Mesenchymal stem cell (in vitro differentiated cells and primary cell): ENCODE measurements around the gene TENM4.

ENCODE experiments used
- DNase-seq: peaks from one replicate; pipeline ENCODE4 v3.0.0-alpha.2; 2013
- H2AFZ ChIP-seq: one replicate; pipeline ENCODE4 v1.6.1; 2013; ENCODE audit warnings: low read depth, mild to moderate bottlenecking, control low read depth, inconsistent platforms, low read length, moderate library complexity
- H2AK5ac ChIP-seq: 2 replicates; pipeline ENCODE4 v1.6.1; 2013; ENCODE audit warnings: low read length, moderate library complexity, mild to moderate bottlenecking, inconsistent platforms; ENCODE audit not compliant: severe bottlenecking
- H2BK120ac ChIP-seq: one replicate; pipeline ENCODE4 v1.6.1; 2013; ENCODE audit warnings: low read depth, mild to moderate bottlenecking, inconsistent platforms, low read length, moderate library complexity
- H2BK12ac ChIP-seq, 2 experiments: one replicate each; pipeline ENCODE4 v1.6.1; 2013; ENCODE audit warnings: inconsistent platforms in 2 of 2, low read length in 2 of 2, mild to moderate bottlenecking in 2 of 2, moderate library complexity in 2 of 2, control low read depth in 1 of 2
- H2BK15ac ChIP-seq: one replicate; pipeline ENCODE4 v1.6.1; 2013; ENCODE audit warnings: mild to moderate bottlenecking, low read depth, inconsistent platforms; ENCODE audit not compliant: poor library complexity, severe bottlenecking
- H2BK5ac ChIP-seq: 2 replicates; pipeline ENCODE4 v1.6.1; 2013; ENCODE audit warnings: low read depth, mild to moderate bottlenecking, low read length, control low read depth, inconsistent platforms; ENCODE audit not compliant: poor library complexity, severe bottlenecking
- H3K14ac ChIP-seq, 2 experiments: one replicate each; pipeline ENCODE4 v1.6.1; 2013; ENCODE audit warnings: inconsistent platforms in 2 of 2, low read length in 2 of 2, control low read depth in 1 of 2, mild to moderate bottlenecking in 1 of 2, moderate library complexity in 1 of 2
- H3K18ac ChIP-seq, 2 experiments: one replicate each; pipeline ENCODE4 v1.6.1; 2013; ENCODE audit warnings: inconsistent platforms in 2 of 2, low read length in 2 of 2, control low read depth in 1 of 2, low read depth in 1 of 2, mild to moderate bottlenecking in 1 of 2
- H3K23ac ChIP-seq, 2 experiments: one replicate each; pipeline ENCODE4 v1.6.1; 2013; ENCODE audit warnings: inconsistent platforms in 2 of 2, low read length in 2 of 2, mild to moderate bottlenecking in 2 of 2, moderate library complexity in 2 of 2, control low read depth in 1 of 2
- H3K27ac ChIP-seq: 2 replicates; pipeline ENCODE4 v1.5.1; 2013; ENCODE audit warnings: mild to moderate bottlenecking, moderate library complexity, low read length, control low read depth, inconsistent platforms; ENCODE audit not compliant: poor library complexity, severe bottlenecking
- H3K27me3 ChIP-seq, 2 experiments: 2 replicates each; pipeline versions ENCODE4 v1.6.1 to v1.7.0; 2013; ENCODE audit warnings: low read length in 2 of 2, mild to moderate bottlenecking in 2 of 2, moderate library complexity in 2 of 2, control low read depth in 1 of 2, inconsistent platforms in 1 of 2; ENCODE audit not compliant: control insufficient read depth in 1 of 2, insufficient read depth in 1 of 2
- H3K36me3 ChIP-seq, 2 experiments: 2 replicates each; pipeline versions ENCODE4 v1.6.1 to v1.7.0; 2013; ENCODE audit warnings: low read length in 2 of 2, control low read depth in 1 of 2, inconsistent platforms in 1 of 2, low read depth in 1 of 2, mild to moderate bottlenecking in 1 of 2; ENCODE audit not compliant: insufficient read depth in 2 of 2, control insufficient read depth in 1 of 2
- H3K4ac ChIP-seq, 2 experiments: one replicate each; pipeline ENCODE4 v1.6.1; 2013; ENCODE audit warnings: inconsistent platforms in 2 of 2, low read length in 2 of 2, mild to moderate bottlenecking in 2 of 2, moderate library complexity in 2 of 2, control low read depth in 1 of 2, low read depth in 1 of 2
- H3K4me1 ChIP-seq: 2 replicates; pipeline ENCODE4 v1.6.1; 2013; ENCODE audit warnings: low read depth, low read length, control low read depth; ENCODE audit not compliant: control insufficient read depth, insufficient read depth
- H3K4me2 ChIP-seq: 2 replicates; pipeline ENCODE4 v1.6.1; 2013; ENCODE audit warnings: low read length, mild to moderate bottlenecking, inconsistent platforms; ENCODE audit not compliant: poor library complexity, severe bottlenecking
- H3K4me3 ChIP-seq, 2 experiments: 2 replicates each; pipeline versions ENCODE4 v1.5.1 to v1.7.0; 2013; ENCODE audit warnings: low read length in 2 of 2, mild to moderate bottlenecking in 2 of 2, control low read depth in 1 of 2, low read depth in 1 of 2; ENCODE audit not compliant: insufficient read depth in 1 of 2
- H3K79me1 ChIP-seq: replicated peaks from 2 replicates; pipeline ENCODE4 v1.6.1; 2013; ENCODE audit warnings: mild to moderate bottlenecking, control low read depth, low read length, inconsistent platforms; ENCODE audit not compliant: poor library complexity, severe bottlenecking
- H3K9ac ChIP-seq: 2 replicates; pipeline ENCODE4 v1.7.0; 2013; ENCODE audit warnings: mild to moderate bottlenecking, low read length, moderate library complexity
- H3K9me3 ChIP-seq: 2 replicates; pipeline ENCODE4 v1.7.0; 2013; ENCODE audit warnings: mild to moderate bottlenecking, low read length; ENCODE audit not compliant: control insufficient read depth
- H4K8ac ChIP-seq: one replicate; pipeline ENCODE4 v1.6.1; 2013; ENCODE audit warnings: inconsistent platforms, mild to moderate bottlenecking, low read length, moderate library complexity
- H4K91ac ChIP-seq: one replicate; pipeline ENCODE4 v1.6.1; 2013; ENCODE audit warnings: mild to moderate bottlenecking, low read length, inconsistent platforms
- WGBS: methylation state at CpG from one replicate; pipeline ENCODE4 v1.1.7; 2013; ENCODE audit warnings: mixed read lengths; 5-methylcytosine and 5-hydroxymethylcytosine counted together

Gene TENM4

GRCh38 chr11:78973876-78974275, 467.0 kb downstream of the TENM4 start:
- Histone ChIP-seq H2BK15ac (no peak overlapping the region), H2BK5ac (no peak overlapping the region), H3K36me3 (no peaks in the 10 kb centered on the region), H3K27ac (no peak overlapping the region), H4K8ac (no peak overlapping the region), H3K4ac (no peak overlapping the region), H3K9me3 (no peaks in the 10 kb centered on the region), H2AK5ac (no peak overlapping the region), H3K27me3 (peaks cover 0 to 21% of the 10 kb centered on the region in 2 experiments), H3K23ac (no peak overlapping the region), H3K4me1 (no peaks in the 10 kb centered on the region), H3K9ac (no peak overlapping the region), H3K18ac (no peak overlapping the region), H4K91ac (no peak overlapping the region), H3K79me1 (no peaks in the 10 kb centered on the region), H2AFZ (no peak overlapping the region), H2BK120ac (no peak overlapping the region), H3K4me2 (no peak overlapping the region), H3K14ac (no peak overlapping the region), H3K4me3 (no peak overlapping the region), H2BK12ac (no peak overlapping the region)
- 86% methylated on average over 1 of the region's 1 CpG for WGBS
- no peak for DNase-seq

- H2AFZ ChIP-seq = no peak overlapping the region
- H3K9ac ChIP-seq = no peak overlapping the region
- H3K9me3 ChIP-seq = no peaks in the 10 kb centered on the region
- no peak overlapping the region for H3K4ac ChIP-seq
- no peak overlapping the region for H4K91ac ChIP-seq
- H3K27ac ChIP-seq = no peak overlapping the region
- no peaks in the 10 kb centered on the region for H3K79me1 ChIP-seq
- no peak overlapping the region for H2BK120ac ChIP-seq
- H3K14ac ChIP-seq = no peak overlapping the region
- H3K36me3 ChIP-seq = no peaks in the 10 kb centered on the region
- H4K8ac ChIP-seq = no peak overlapping the region
- H3K4me1 ChIP-seq = no peaks in the 10 kb centered on the region
- no peak overlapping the region for H3K4me2 ChIP-seq
- no peak overlapping the region for H3K18ac ChIP-seq
- H2BK12ac ChIP-seq = no peak overlapping the region
- H3K4me3 ChIP-seq = no peak overlapping the region
- H2BK5ac ChIP-seq = no peak overlapping the region
- DNase-seq = no peak
- H3K27me3 ChIP-seq = peaks cover 0 to 27% of the 10 kb centered on the region in 2 experiments
- H3K23ac ChIP-seq = no peak overlapping the region
- no peak overlapping the region for H2BK15ac ChIP-seq
- H2AK5ac ChIP-seq = no peak overlapping the region
Measured at GRCh38 chr11:78972590-78972989, 468.2 kb downstream of the TENM4 start.

GRCh38 chr11:78972177-78972576, 468.7 kb downstream of the TENM4 start:
- Histone ChIP-seq H3K9ac (no peak overlapping the region), H4K91ac (no peak overlapping the region), H4K8ac (no peak overlapping the region), H3K23ac (no peak overlapping the region), H2BK12ac (no peak overlapping the region), H3K18ac (no peak overlapping the region), H3K9me3 (no peaks in the 10 kb centered on the region), H2BK15ac (no peak overlapping the region), H2AK5ac (no peak overlapping the region), H3K79me1 (no peaks in the 10 kb centered on the region), H3K4me2 (no peak overlapping the region), H2AFZ (no peak overlapping the region), H3K4me3 (no peak overlapping the region), H3K4ac (no peak overlapping the region), H3K27me3 (peaks cover 0 to 30% of the 10 kb centered on the region in 2 experiments), H3K27ac (no peak overlapping the region), H3K36me3 (no peaks in the 10 kb centered on the region), H2BK120ac (no peak overlapping the region), H3K14ac (no peak overlapping the region), H2BK5ac (no peak overlapping the region), H3K4me1 (no peaks in the 10 kb centered on the region)
- DNase-seq = no peak
- WGBS = 74% methylated on average over 7 of the region's 7 CpGs

GRCh38 chr11:78967811-78968210, 473.0 kb downstream of the TENM4 start:
- Histone ChIP-seq H3K9ac (no peak overlapping the region), H2AK5ac (no peak overlapping the region), H3K9me3 (no peaks in the 10 kb centered on the region), H3K4me3 (no peak overlapping the region), H2BK5ac (no peak overlapping the region), H4K91ac (no peak overlapping the region), H4K8ac (no peak overlapping the region), H3K79me1 (no peaks in the 10 kb centered on the region), H2AFZ (no peak overlapping the region), H3K4me1 (no peaks in the 10 kb centered on the region), H3K36me3 (no peaks in the 10 kb centered on the region), H3K27ac (no peak overlapping the region), H2BK12ac (no peak overlapping the region), H3K23ac (no peak overlapping the region), H3K14ac (no peak overlapping the region), H3K18ac (no peak overlapping the region), H3K4me2 (no peak overlapping the region), H3K4ac (no peak overlapping the region), H2BK15ac (no peak overlapping the region), H3K27me3 (peaks cover 0 to 30% of the 10 kb centered on the region in 2 experiments), H2BK120ac (no peak overlapping the region)
- 82% methylated on average over 3 of the region's 3 CpGs for WGBS
- no peak for DNase-seq
